ENCODE data around the gene ROMO1. TPM values are rescaled to one million over a fixed set of nuclear protein-coding genes. Genes with fewer than 3 reads are reported as not detected.

Gene ROMO1
- total RNA-seq, 1 donor from 2014 or later = 938 TPM

GRCh38 chr20:35726842-35727711 is 27.9 kb downstream of the ROMO1 start:
- H3K4me3 ChIP-seq (ENCODE audit: low read depth, low read length) = no peak overlapping the region
- TF ChIP-seq CTCF (conservative IDR thresholded peaks at IDR 0.05; ENCODE audit: low read depth, low read length) = no peak
- DNase-seq (ENCODE audit: low read depth) = no peak

DNA sequence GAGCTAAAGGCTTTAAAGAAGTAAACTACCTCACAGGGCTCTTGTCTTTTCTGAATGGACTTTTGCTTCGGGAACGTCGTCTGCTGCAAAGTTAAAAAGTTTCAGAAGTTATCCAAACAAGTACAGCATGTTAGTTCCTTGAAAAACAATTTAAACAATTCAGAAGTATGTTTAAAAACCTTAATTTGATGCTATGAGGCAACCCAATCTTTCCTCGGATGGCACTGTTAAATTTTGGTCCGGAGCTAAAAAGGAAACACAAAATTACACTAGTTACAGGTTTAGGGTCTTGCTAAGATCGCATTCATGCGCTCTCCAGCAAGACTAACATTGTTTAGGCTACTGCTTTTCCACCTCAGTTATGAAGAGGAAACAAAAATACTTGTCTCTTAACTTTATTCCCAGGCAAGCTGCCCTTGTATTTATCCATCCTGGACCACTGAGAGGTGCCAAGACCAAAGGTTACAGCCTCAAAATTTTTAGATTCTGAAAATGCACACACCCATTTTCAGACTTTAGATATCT is 30.1 kb downstream of the ROMO1 start:
- no peak for DNase-seq (ENCODE audit: low read depth)
- H3K4me3 ChIP-seq (ENCODE audit: low read depth, low read length) = no peak overlapping the region
- no peak for TF ChIP-seq CTCF (conservative IDR thresholded peaks at IDR 0.05; ENCODE audit: low read depth, low read length)

DNA sequence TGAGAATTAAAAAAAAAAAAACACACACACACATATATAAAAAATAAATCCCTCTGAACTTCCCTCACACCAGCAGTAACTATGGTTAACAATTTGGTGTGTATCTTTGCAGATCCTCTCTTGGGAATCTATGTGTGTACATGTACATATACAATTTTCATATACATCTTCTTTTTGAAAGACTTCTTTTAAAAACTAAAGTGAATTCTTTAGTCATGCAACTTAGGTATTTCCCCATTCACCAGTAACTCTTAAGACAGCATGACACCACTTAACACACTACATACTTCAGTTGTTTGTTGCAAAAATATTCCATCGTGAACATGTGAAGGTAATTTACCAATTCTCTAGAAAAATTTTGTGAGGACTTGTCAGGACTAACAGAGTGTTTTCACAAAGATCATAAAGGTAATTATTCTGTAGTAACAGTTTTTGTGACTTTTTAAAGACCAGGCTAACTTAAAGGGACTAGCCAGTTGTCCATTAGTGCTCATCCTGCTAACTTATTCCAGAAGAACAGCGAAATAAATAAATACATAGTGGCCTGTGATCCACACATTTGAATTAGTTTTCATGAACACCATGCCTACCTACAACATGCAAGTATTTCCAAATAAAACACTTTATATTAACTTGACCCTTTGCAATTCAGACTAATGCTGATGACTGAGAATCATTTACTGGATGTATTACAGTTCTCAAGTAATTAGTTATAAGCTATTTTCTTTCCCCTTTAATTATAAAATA is 30.8 kb downstream of the ROMO1 start:
- H3K4me3 ChIP-seq (ENCODE audit: low read depth, low read length) = no peak overlapping the region
- TF ChIP-seq CTCF (conservative IDR thresholded peaks at IDR 0.05; ENCODE audit: low read depth, low read length) = no peak
- DNase-seq (ENCODE audit: low read depth) = no peak

DNA sequence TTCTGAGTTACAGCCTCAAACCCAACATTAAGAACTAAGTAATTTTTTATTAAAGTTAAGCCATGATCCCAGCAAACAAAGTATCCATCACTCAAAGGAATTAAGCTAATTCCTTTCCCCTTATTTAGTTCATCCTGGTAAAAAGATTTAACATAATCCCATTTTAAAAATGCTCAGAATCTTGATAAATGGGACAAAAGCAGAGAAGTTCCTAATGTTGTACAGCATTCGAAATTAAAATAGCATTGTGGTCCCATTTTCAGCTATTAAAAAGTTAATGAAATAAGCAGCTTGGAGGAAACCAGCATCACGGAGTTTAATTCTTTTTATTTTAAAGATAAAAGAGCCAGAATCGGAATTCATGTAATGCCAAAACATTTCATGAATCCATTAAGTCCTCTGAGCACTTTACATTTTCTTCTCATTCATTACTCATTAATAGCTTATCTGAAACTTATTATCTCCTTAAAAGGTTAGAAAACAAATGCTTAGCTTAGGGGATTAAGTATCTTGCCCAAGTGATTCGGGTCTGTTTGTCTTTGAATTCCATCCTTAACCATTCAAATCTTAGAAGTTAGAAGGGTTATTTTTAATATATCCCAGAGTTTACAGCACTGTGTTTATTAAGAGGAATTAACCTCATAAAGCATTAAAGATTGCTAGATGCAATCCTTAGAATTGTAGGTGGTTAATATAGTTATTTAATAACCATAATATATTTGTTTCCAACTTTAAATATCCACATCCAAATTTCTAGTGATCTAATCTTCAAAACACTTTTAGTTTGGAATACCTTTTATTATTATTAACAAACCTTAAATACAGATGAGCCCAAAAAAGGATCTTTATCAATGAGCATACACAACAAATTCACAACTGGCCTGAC is 31.6 kb downstream of the ROMO1 start:
- H3K4me3 ChIP-seq (ENCODE audit: low read depth, low read length) = no peak overlapping the region
- no peak for DNase-seq (ENCODE audit: low read depth)
- no peak for TF ChIP-seq CTCF (conservative IDR thresholded peaks at IDR 0.05; ENCODE audit: low read depth, low read length)

- no peak for TF ChIP-seq CTCF (conservative IDR thresholded peaks at IDR 0.05; ENCODE audit: low read depth, low read length)
- H3K4me3 ChIP-seq (ENCODE audit: low read depth, low read length) = no peak overlapping the region
- no peak for DNase-seq (ENCODE audit: low read depth)
Measured at GRCh38 chr20:35731469-35731788, 32.2 kb downstream of the ROMO1 start.

- TF ChIP-seq CTCF (conservative IDR thresholded peaks at IDR 0.05; ENCODE audit: low read depth, low read length) = no peak
- DNase-seq (ENCODE audit: low read depth) = no peak
- no peak overlapping the region for H3K4me3 ChIP-seq (ENCODE audit: low read depth, low read length)
Measured at GRCh38 chr20:35731862-35732643, 32.8 kb downstream of the ROMO1 start.
